ENCODE results near the gene CHCHD6. TPM values are rescaled to one million over a fixed set of nuclear protein-coding genes. Genes with fewer than 3 reads are reported as not detected.

The CHCHD6 gene
- polyA plus RNA-seq, 3 donors, result 16.0 to 23.8 (median 21.9) TPM

- DNase-seq, result no peak
Observed at GRCh38 chr3:126957776-126958637, 254.0 kb downstream of the CHCHD6 start.

DNA sequence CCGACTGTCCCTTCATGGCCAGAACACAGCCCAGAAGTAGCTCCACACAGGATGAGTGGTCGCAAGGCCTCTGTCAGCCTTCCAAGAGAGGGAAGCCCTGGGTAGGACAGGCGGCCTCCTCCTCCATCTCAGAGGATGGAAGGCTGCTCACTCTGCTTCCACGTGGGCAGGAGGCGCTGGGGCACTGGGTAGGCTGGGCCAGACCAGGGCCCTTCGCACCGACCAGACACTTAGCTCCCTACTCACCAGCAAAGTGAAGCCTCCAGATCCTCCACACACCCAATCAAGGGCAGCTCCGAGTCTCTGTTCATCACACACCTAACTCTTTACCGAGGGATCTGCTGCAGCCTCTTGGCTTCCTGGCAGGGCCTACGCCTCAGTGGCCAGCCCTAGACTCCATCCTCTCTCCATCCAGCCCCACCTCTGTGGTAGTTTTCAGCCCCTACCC lies 254.6 kb downstream of the CHCHD6 start:
- no peak for DNase-seq

DNA sequence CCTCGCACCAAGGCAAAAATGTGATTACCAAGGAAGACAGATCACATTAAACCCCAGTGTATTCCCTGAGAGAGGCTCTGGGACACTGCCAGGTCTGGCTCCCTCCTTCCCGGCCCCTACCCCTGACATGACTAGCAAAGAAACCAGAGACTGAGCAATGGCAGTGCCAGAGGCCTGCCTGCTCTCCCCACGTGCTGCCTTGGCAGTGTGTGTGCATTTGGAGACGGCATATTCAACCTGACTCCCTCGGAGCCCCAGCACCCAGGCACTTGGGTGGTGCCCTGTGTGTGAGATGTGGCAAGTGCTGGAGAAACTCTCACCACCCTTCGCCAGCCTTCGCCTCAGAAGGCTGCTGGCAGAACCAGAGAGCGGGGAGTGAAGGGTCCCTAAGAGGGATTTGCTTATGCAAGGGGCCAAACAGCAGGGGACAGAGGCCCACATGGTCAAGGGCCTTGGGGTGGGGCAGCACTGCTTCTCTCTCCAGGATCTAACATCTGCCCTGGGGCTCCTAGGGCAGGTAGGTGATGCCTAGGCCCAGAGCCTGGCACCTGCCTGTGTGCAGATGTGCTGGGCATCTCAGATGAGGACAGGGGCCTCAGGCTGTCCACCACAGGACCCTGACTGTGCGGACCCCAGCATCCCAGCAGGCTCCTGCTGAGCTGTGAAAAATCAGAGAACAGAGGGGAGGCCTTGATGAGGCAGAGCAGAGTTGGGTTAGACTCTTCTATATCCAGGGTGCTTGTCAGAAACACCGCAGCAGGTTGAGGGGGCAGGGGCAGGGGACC lies 255.3 kb downstream of the CHCHD6 start:
- no peak for DNase-seq

DNA sequence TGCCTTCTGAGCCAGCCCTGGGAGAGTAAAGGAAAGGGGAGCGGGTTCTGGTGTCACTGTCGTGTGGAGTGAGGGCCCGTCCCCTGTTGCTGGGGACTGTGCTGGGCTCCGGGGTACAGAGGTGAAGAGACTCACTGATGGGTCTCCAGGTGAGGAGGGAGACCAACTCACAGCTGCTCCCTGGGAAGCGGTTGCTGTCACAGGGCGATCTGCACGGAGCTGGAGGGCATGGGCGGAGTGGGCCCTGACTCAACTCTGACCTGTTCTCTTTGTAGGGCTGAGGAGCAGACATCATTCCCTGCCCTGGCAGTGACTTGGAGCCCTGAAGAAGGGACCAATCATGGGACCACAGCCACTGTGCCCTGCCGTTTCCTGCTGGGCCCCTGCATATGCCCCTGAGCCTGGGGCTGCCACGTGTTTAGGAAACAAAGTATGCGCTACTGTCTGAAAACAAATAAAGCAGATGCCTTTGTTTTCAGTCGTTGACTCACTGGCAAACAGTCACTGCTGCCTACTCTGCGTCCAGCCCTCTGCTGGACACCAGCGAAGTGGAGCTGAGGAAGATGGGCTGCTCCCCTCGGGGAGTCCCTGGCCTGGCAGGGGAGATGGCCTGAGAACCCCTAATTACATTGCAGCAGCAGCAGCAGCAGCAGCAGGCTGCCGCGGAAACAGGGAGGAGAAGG lies 256.0 kb downstream of the CHCHD6 start:
- DNase-seq, result no peak

DNA sequence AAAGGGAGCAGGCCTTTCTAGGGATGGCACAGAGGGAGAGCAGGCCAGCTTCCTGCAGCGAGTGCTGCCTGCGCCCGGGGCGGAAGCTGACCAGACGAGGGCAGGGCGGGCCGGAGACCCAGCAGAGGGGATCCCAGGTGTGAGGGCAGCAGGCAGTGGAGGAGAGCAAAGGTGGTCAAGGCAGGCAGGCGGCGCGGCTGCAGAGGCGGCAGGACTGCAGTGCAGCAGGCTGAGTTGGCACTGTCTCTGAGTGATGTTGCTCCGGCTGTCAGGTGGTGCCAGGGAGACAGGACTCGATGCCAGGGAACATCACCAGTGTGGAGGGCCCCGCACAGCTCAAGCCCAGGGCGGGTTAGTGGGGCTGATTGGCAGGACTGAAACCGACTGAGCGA lies 256.6 kb downstream of the CHCHD6 start:
- DNase-seq, result no peak

DNA sequence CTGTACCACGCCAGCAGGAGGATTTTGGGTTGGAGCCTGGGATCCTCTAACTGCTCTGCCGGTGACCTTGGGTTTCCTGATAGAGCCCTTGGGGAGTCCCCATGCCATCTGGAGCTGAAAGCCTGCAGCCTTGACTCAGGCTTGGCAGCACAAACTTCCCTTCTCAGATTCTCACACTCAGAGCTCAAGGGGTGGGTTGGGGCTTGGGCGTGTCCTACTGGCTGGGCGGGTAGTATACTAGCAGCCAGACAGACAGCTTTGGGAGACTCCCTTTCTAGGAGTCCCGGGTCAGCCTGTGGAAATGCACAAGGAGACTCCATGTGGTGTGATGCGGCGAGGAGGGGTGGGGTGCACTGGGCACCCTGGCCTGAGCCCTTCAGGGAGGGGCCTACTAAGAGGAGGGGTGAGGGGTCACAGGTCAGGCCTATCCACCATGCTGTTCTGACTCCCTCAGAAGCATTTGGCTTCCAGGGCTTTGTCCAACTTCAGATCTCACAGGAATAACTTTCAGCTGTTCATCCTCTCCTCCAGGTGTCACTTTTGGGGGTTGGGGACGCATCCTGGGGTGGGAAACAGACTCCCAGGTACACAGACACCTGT lies 257.3 kb downstream of the CHCHD6 start:
- DNase-seq, result no peak

- no peak for DNase-seq
Observed at GRCh38 chr3:126961791-126962461, 257.9 kb downstream of the CHCHD6 start.

- no peak for DNase-seq
Observed at GRCh38 chr3:126962756-126963155, 258.7 kb downstream of the CHCHD6 start.

DNA sequence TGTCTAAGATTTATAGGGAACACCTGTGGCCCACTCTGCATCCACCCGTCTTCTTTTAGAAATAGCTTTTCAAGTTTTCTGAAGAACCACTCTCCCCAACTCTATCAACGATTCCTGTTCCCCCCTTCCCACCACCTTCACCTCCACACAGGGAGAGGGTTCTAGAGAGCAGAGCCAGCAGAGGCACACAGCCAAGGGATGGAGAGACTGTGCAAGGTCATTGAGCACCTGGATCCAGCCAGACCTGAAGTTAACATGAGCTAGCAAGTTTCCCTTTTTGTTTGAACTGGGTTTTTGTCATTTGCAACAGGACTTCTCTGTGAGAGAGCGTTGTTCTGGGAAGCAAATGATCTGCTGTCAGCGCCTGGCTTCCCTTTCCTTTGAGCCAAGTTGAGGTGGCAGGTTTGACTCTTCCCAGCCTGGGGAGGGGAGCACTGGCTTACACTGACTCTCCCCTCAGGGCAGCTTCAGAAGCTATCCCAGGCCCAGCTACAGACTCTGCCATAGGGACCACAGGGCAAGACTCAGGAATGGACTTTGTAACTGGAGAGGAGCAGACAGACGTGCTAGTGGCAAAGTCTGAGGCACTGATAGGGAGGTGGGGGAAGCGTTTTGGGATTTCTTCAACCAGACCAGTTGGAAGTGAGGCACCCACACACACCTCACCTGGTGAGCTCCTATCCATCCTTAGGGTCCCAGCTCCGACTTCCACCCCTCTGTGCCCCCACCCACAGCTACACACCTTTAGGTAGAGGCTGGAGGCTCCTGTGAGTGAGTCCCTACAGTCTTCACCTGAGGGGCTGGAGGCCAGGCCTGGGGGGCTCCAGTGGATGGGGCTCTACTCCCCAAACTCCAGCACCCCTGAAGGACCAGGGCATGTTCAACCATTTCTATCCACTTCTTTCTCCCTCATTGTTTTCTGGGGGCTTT lies 259.5 kb downstream of the CHCHD6 start:
- DNase-seq, result no peak

- DNase-seq, result no peak
Observed at GRCh38 chr3:126964261-126964660, 260.2 kb downstream of the CHCHD6 start.

DNA sequence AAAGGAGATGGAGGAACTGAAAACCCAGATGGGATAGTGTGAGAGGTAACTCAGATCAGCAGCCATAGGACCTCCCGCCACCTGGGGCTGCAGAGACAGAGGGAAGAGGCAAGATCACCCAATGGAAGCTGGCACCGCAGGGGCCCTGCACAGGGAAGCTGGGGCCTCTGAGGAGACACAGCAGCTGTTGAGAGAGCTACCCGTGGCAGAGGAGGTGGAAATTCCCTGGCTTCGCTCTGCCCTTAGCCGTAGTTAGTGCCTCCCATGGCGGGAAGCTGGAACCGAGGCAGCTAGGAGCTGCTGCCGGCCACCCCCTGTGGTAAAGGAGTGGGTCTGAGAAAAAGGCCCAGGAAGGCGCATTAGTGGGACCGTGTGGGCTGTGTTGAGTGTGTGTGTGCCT lies 260.9 kb downstream of the CHCHD6 start:
- DNase-seq, result no peak

GRCh38 chr3:126965526-126966080 lies 261.6 kb downstream of the CHCHD6 start:
- DNase-seq, result no peak

DNA sequence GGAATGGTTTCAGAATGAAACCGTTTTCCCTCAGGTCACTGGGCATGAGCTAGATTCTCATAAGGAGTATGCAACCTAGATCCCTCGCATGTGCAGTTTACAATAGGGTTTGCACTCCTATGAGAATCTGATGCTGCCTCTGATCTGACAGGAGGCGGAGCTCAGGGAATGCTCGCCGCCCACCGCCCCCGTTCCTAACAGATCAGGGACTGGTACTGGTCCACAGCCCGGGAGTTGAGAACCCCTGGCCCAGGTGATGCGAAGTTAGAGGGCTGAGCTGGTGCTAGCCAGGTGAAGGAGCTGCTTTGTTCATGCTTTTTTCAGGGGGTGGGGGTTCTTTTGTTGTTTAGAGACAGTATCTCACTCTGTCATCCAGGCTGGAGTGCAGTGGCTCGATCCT lies 263.3 kb downstream of the CHCHD6 start:
- no peak for DNase-seq

DNA sequence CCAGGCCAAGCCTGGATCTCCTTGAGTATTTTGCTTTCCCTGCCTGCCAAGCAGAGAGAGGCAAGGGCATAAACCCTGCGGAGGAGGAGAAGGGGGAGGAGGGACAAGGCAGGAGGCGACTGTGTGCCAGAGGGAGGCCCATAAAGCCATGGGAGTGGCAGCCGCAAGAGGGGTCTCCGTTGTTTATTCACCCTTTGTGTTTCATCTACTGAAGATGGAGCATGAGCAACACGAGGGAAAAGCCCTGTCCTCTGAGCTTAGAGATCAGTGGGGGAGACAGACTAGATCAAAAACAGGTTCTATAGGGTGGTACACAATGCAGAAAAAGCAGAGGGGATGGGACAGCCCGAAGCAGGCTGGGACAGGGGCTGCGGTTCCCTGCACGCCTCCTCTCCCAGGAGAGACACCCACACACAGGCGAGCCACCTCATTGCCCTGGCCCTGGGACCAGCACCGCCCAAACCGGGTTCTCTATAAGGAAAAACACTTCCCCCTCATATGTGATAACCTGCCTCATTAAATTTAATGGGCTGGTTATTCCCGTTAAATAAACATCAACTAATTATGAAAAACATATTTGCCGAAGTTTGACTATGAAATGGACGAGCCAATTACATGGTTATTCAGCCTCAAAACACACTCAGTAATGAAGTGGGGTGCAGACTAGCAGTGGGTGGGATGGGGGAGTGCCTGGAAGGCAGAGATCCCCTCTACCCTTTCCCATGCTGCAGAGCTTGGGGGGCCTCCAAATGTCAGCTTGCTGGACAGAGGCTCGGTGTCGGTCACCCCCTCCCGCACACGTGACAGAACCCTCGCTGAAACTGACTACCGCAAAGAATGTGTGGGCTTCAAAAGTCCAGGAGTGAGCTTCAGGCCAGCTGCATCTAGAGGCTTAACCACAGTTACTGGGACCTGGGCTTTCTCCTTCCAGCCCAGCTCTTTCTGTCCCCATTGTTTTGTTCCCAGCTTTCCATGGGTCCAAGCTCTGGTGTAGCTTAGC lies 264.7 kb downstream of the CHCHD6 start:
- no peak for DNase-seq

DNA sequence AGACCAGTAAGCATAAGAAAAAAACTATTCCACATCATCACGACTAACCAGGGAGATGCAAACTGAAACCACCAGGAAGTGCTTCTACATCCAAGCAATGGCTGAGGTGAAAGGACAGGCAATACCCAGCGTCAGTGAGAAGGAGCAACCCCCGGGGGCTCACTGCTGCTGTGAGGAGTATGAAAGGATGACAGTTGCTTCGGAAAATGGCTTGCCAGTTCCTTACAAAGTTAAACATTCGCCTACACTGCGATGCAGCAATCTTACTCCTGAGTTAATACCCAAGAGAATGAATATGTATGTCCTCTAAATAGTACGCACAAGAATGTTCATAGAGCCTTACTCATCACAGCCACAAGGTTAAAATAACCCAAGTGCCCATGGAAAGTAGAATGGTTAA lies 265.5 kb downstream of the CHCHD6 start:
- no peak for DNase-seq

DNA sequence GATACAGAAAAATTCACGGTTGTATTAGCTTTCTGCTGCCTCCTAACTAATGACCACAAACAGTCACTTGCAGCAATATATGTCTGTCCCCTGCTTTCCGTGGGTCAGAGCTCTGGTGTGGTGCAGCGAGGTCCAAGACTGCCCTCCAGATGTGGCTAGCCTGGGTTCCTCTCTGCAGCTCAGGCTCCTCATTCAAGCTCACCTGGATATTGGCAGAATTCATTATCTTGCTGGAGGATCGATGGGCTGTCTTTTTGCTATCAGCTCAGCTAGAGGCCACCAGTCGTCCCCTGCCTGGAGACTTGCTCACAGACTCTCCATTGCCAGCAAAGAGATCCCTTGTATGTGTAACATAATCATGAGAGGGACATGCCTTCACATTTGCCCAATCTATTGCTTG lies 266.1 kb downstream of the CHCHD6 start:
- DNase-seq, result no peak

DNA sequence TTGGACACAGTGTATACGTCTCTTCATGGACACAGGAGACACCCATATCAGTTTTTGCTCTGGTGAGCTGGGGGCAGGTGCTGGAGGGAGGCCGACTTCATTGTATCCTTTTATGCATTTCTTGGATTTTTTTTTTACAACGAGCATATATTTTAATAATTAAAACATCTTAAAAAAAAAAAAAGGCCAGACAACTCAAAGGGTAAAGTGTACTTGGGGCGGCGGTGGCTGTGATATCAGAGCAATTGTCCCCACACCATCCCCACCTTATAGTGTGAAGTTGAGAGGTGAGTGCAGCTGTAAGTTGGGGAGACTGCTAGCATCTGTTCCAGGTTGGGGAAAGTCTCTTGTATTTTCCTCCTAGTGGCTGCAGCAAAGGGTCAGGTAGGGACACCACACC lies 266.9 kb downstream of the CHCHD6 start:
- no peak for DNase-seq

DNA sequence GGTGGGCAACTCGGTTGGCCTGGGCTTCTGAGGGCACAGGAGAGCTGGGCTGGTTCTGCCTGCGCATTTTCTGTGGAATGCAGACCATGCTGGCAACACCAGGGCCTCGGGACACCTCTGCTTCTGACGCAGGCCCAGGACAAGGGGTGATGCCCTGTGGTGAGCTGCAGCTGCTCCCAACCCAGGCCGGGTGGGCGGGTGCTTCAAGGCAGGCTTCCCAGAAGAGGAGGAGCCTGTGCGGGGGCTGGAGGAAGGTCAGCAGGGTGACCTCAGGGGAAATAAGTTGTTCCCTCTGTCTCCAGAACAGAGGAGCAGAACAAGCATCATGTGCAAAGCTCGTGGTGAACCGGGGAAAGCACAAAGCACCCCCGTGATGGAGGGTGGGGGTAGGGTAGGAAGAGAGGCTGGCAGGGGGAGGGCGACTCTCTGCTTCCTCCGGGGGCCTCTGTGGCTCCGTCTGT lies 267.9 kb downstream of the CHCHD6 start:
- no peak for DNase-seq

GRCh38 chr3:126972866-126973265 lies 268.8 kb downstream of the CHCHD6 start:
- no peak for DNase-seq
